HUES48 (cell line): ENCODE data around the gene RADIL.
"Not testable (repeated sequence)": the region's sequence is repeated elsewhere in the genome, so short reads cannot be mapped to it uniquely, and the experiment has no call there.

Experiments
- H3K27ac ChIP-seq: one replicate; pipeline ENCODE4 v1.7.0; 2013; ENCODE audit warnings: low read depth, low read length, inconsistent platforms
- H3K27me3 ChIP-seq: 2 replicates; pipeline ENCODE4 v1.6.1; 2013; ENCODE audit warnings: mild to moderate bottlenecking, low read length; ENCODE audit not compliant: control insufficient read depth, insufficient read depth
- H3K36me3 ChIP-seq: 2 replicates; pipeline ENCODE4 v1.6.1; 2013; ENCODE audit warnings: low read length; ENCODE audit not compliant: control insufficient read depth, insufficient read depth
- H3K4me1 ChIP-seq: 2 replicates; pipeline ENCODE4 v1.6.1; 2013; ENCODE audit warnings: mild to moderate bottlenecking, low read length; ENCODE audit not compliant: control insufficient read depth, insufficient read depth
- H3K4me3 ChIP-seq: 2 replicates; pipeline ENCODE4 v1.5.1; 2013; ENCODE audit warnings: mild to moderate bottlenecking, low read depth, low read length
- H3K9ac ChIP-seq: 2 replicates; pipeline ENCODE4 v1.6.1; 2013; ENCODE audit warnings: mild to moderate bottlenecking, low read depth, low read length, moderate library complexity
- H3K9me3 ChIP-seq: 2 replicates; pipeline ENCODE4 v1.6.1; 2013; ENCODE audit warnings: low read length; ENCODE audit not compliant: control insufficient read depth, insufficient read depth

RADIL gene

GRCh38 chr7:4796453-4796852 lies 87.1 kb downstream of the RADIL start:
- H3K9ac ChIP-seq = no peak overlapping the region
- peaks cover 4% of the 10 kb centered on the region; the same call in 1 of the 2 replicates for H3K4me1 ChIP-seq
- H3K36me3 ChIP-seq = 0 out of 2 replicates have a peak, but pooled peaks cover 5% of the 10 kb centered on the region
- H3K27me3 ChIP-seq = no peaks in the 10 kb centered on the region
- H3K27ac ChIP-seq = no peak overlapping the region
- no peaks in the 10 kb centered on the region for H3K9me3 ChIP-seq
- H3K4me3 ChIP-seq = no peak overlapping the region

GRCh38 chr7:4794591-4795350 lies 88.7 kb downstream of the RADIL start:
- peaks cover 14% of the 10 kb centered on the region; the same call in 1 of the 2 replicates for H3K36me3 ChIP-seq
- H3K4me3 ChIP-seq = no peak overlapping the region

GRCh38 chr7:4794171-4794570 lies 89.3 kb downstream of the RADIL start:
- not testable (repeated sequence) for H3K4me1 ChIP-seq, H3K4me3 ChIP-seq, H3K9me3 ChIP-seq, H3K27ac ChIP-seq, H3K27me3 ChIP-seq, H3K9ac ChIP-seq
- H3K36me3 ChIP-seq = peaks cover 14% of the 10 kb centered on the region; the same call in 1 of the 2 replicates

More at GRCh38 chr7:4794591-4795350, 88.7 kb downstream of the RADIL start:
- no peaks in the 10 kb centered on the region for H3K9me3 ChIP-seq
- H3K27me3 ChIP-seq = no peaks in the 10 kb centered on the region
- no peak overlapping the region for H3K27ac ChIP-seq
- peaks cover 4% of the 10 kb centered on the region; the same call in 1 of the 2 replicates for H3K4me1 ChIP-seq
- no peak overlapping the region for H3K9ac ChIP-seq

GRCh38 chr7:4793385-4793993 lies 90.0 kb downstream of the RADIL start:
- H3K4me1 ChIP-seq, H3K27me3 ChIP-seq, H3K9ac ChIP-seq, H3K27ac ChIP-seq, H3K4me3 ChIP-seq, H3K9me3 ChIP-seq: not testable (repeated sequence)
- H3K36me3 ChIP-seq = peaks cover 14% of the 10 kb centered on the region; the same call in 1 of the 2 replicates

GRCh38 chr7:4792537-4793126 lies 90.9 kb downstream of the RADIL start:
- Histone ChIP-seq H3K4me1 (peaks cover 4% of the 10 kb centered on the region; the same call in 1 of the 2 replicates), H3K27ac (no peak overlapping the region), H3K9me3 (no peaks in the 10 kb centered on the region), H3K27me3 (no peaks in the 10 kb centered on the region), H3K36me3 (peaks cover 20% of the 10 kb centered on the region), H3K9ac (peak overlapping the region; percentile 15; the same call in 1 of the 2 replicates), H3K4me3 (peak overlapping the region; percentile 65)

- Histone ChIP-seq H3K4me3 (peak overlapping the region; percentile 65), H3K9ac (peak overlapping the region; percentile 15; the same call in 1 of the 2 replicates), H3K27ac (no peak overlapping the region)
These were observed 91.6 kb downstream of the RADIL start for GRCh38 chr7:4791738-4792536.

GRCh38 chr7:4791101-4791737 lies 92.3 kb downstream of the RADIL start:
- H3K36me3 ChIP-seq = peaks cover 31% of the 10 kb centered on the region

More at GRCh38 chr7:4791738-4792536, 91.6 kb downstream of the RADIL start:
- H3K9me3 ChIP-seq = no peaks in the 10 kb centered on the region
- H3K36me3 ChIP-seq = peaks cover 25% of the 10 kb centered on the region
- H3K27me3 ChIP-seq = no peaks in the 10 kb centered on the region
- H3K4me1 ChIP-seq = peaks cover 4% of the 10 kb centered on the region; the same call in 1 of the 2 replicates

GRCh38 chr7:4790516-4790991 lies 93.0 kb downstream of the RADIL start:
- Histone ChIP-seq H3K27me3 (no peaks in the 10 kb centered on the region), H3K27ac (no peak overlapping the region), H3K4me1 (peaks cover 4% of the 10 kb centered on the region; the same call in 1 of the 2 replicates), H3K9me3 (no peaks in the 10 kb centered on the region), H3K36me3 (peaks cover 37% of the 10 kb centered on the region), H3K9ac (no peak overlapping the region), H3K4me3 (no peak overlapping the region)

More at GRCh38 chr7:4791101-4791737, 92.3 kb downstream of the RADIL start:
- H3K27me3 ChIP-seq = no peaks in the 10 kb centered on the region
- H3K9ac ChIP-seq = no peak overlapping the region
- H3K9me3 ChIP-seq = no peaks in the 10 kb centered on the region
- H3K4me1 ChIP-seq = peaks cover 4% of the 10 kb centered on the region; the same call in 1 of the 2 replicates
- H3K27ac ChIP-seq = no peak overlapping the region
- no peak overlapping the region for H3K4me3 ChIP-seq

GRCh38 chr7:4790078-4790465 lies 93.4 kb downstream of the RADIL start:
- no peak overlapping the region for H3K27ac ChIP-seq
- no peaks in the 10 kb centered on the region for H3K9me3 ChIP-seq
- peaks cover 4% of the 10 kb centered on the region; the same call in 1 of the 2 replicates for H3K4me1 ChIP-seq
- peaks cover 37% of the 10 kb centered on the region for H3K36me3 ChIP-seq
- H3K4me3 ChIP-seq = no peak overlapping the region
- H3K9ac ChIP-seq = no peak overlapping the region
- H3K27me3 ChIP-seq = no peaks in the 10 kb centered on the region
